Keratinocyte (primary cell): ENCODE measurements around the gene CDC42EP5. TPM values are rescaled to one million over a fixed set of nuclear protein-coding genes. Genes with fewer than 3 reads are reported as not detected.

Experiments used
- DNase-seq: peaks from one replicate; pipeline ENCODE4 v3.0.0-alpha.2; 2011; ENCODE audit warnings: low read depth, missing footprints, low spot score
- FAIRE-seq: peaks from 2 replicates; lab custom pipeline; 2011; peaks lifted over from hg19 to GRCh38; lab: Jason Lieb, UNC
- H2AFZ ChIP-seq: 2 replicates; pipeline ENCODE4 v1.6.0; 2012; ENCODE audit warnings: low read length, control low read depth, inconsistent platforms; ENCODE audit not compliant: control insufficient read depth
- H3K27ac ChIP-seq: 2 replicates; pipeline ENCODE4 v1.5.1; 2011; ENCODE audit warnings: low read length; ENCODE audit not compliant: control insufficient read depth, insufficient read depth
- H3K27me3 ChIP-seq: 3 replicates; pipeline ENCODE4 v1.6.0; 2011; ENCODE audit warnings: low read length; ENCODE audit not compliant: control insufficient read depth, insufficient read depth; ENCODE audit errors: extremely low read depth
- H3K36me3 ChIP-seq, 2 experiments: 2 replicates in 1 of 2; 3 replicates in 1 of 2; pipeline ENCODE4 v1.5.1; 2011; ENCODE audit warnings: low read length in 2 of 2, mild to moderate bottlenecking in 1 of 2; ENCODE audit not compliant: control insufficient read depth in 2 of 2, insufficient read depth in 2 of 2; ENCODE audit errors: extremely low read depth in 1 of 2
- H3K4me1 ChIP-seq: 3 replicates; pipeline ENCODE4 v1.5.1; 2011; ENCODE audit warnings: low read length; ENCODE audit not compliant: control insufficient read depth, insufficient read depth; ENCODE audit errors: extremely low read depth
- H3K4me2 ChIP-seq: 3 replicates; pipeline ENCODE4 v1.6.0; 2011; ENCODE audit warnings: low read depth, low read length; ENCODE audit not compliant: control insufficient read depth, insufficient read depth; ENCODE audit errors: extremely low read depth
- H3K4me3 ChIP-seq, 3 experiments: fragments of 200-600 bp in 1 of 3; sonication (generic) in 1 of 3; 2 replicates in 2 of 3; 3 replicates in 1 of 3; pipeline ENCODE4 v1.5.1; 2011 to 2016; ENCODE audit warnings: low read length in 3 of 3, mild to moderate bottlenecking in 3 of 3, control low read depth in 2 of 3, inconsistent platforms in 1 of 3, low read depth in 1 of 3, mixed read lengths in 1 of 3, mixed run types in 1 of 3, moderate library complexity in 1 of 3; ENCODE audit not compliant: control insufficient read depth in 2 of 3, insufficient read depth in 2 of 3; ENCODE audit errors: extremely low read depth in 1 of 3
- H3K79me2 ChIP-seq: 2 replicates; pipeline ENCODE4 v1.6.0; 2012; ENCODE audit warnings: low read length; ENCODE audit not compliant: control insufficient read depth, insufficient read depth
- H3K9ac ChIP-seq: 3 replicates; pipeline ENCODE4 v1.6.0; 2011; ENCODE audit warnings: low read length; ENCODE audit not compliant: control insufficient read depth, insufficient read depth; ENCODE audit errors: extremely low read depth
- H3K9me1 ChIP-seq: 3 replicates; pipeline ENCODE4 v1.6.0; 2011; ENCODE audit warnings: low read length; ENCODE audit not compliant: control insufficient read depth, insufficient read depth; ENCODE audit errors: extremely low read depth
- H3K9me3 ChIP-seq: 2 replicates; pipeline ENCODE4 v1.5.1; 2012; ENCODE audit warnings: low read depth, low read length; ENCODE audit not compliant: control insufficient read depth
- H4K20me1 ChIP-seq: 3 replicates; pipeline ENCODE4 v1.6.0; 2011; ENCODE audit warnings: low read length; ENCODE audit not compliant: control insufficient read depth, insufficient read depth; ENCODE audit errors: extremely low read depth
- EZH2 ChIP-seq: IDR thresholded peaks from one replicate; pipeline ENCODE4 v1.6.1; 2012; ENCODE audit warnings: inconsistent platforms, mild to moderate bottlenecking, low read length, moderate library complexity
- dilution Hi-C: fragments of 300-500 bp; cut with MboI; formaldehyde crosslinking; loops from one replicate; pipeline ENCODE4 v1.7.0; 2020; ENCODE audit warnings: low sequenced_read_pairs; ENCODE audit not compliant: extremely low pct_ligation_motif_present
- polyA plus RNA-seq, 5 experiments: library from polyadenylated mRNA; depleted of rRNA in 3 of 5; stranded (reverse) in 3 of 5; stranded (forward) in 1 of 5; unstranded in 1 of 5; fragments of >200 nt; gene quantifications; 1 replicate in 1 of 5; 2 replicates in 3 of 5; 3 replicates in 1 of 5; pipeline versions ENCODE4 v1.2.1 to v1.2.3, GENCODE V29; 2011 to 2012; ENCODE audit warnings: missing spikeins in 2 of 5, low read depth in 1 of 5, low replicate concordance in 1 of 5
- TF ChIP-seq, protein P1 (sequence below), 3 experiments: IDR thresholded peaks in 1 of 3; conservative IDR thresholded peaks in 1 of 3; optimal IDR thresholded peaks in 1 of 3; 2 replicates in 2 of 3; 3 replicates in 1 of 3; pipeline versions ENCODE3 to v1.5.1; 2011; ENCODE audit warnings: low read length in 3 of 3, mild to moderate bottlenecking in 3 of 3, moderate library complexity in 2 of 3, control low read depth in 1 of 3, inconsistent platforms in 1 of 3; ENCODE audit not compliant: insufficient read depth in 2 of 3; ENCODE audit errors: extremely low read depth in 1 of 3

The CDC42EP5 gene
- polyA plus RNA-seq, 1 donor (not counting 4 experiments of a cell fraction or from before 2014, with no cell fraction given), result 8.6 TPM

DNA sequence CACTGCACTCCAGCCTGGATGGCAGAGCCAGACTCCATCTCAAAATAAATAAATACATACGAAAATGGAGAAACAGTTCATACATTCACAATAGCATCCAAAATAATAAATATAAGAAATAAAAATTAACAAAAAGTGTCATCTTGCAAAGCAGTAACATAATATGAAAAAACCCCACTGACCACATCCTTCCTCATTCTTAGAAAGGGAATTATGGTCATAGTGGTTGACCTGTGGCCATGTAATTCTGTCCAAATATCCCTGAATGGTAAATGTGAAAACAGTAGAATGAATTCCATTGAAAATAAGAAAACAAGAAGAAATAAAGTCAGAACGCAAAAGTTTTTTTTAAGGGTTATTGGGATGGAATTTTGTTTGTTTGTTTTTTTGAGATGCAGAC lies 7.0 kb upstream of the CDC42EP5 start:
- Histone ChIP-seq H3K4me2 (no peak overlapping the region), H3K4me1 (no peaks in the 10 kb centered on the region), H3K9me1 (no peaks in the 10 kb centered on the region), H3K27me3 (no peaks in the 10 kb centered on the region), H3K79me2 (no peaks in the 10 kb centered on the region), H3K27ac (no peak overlapping the region), H4K20me1 (no peaks in the 10 kb centered on the region), H3K9me3 (no peaks in the 10 kb centered on the region), H3K4me3 (no peak overlapping the region), H3K36me3 (no peaks in the 10 kb centered on the region), H2AFZ (no peak overlapping the region), H3K9ac (no peak overlapping the region)
- TF ChIP-seq, protein P1, sequence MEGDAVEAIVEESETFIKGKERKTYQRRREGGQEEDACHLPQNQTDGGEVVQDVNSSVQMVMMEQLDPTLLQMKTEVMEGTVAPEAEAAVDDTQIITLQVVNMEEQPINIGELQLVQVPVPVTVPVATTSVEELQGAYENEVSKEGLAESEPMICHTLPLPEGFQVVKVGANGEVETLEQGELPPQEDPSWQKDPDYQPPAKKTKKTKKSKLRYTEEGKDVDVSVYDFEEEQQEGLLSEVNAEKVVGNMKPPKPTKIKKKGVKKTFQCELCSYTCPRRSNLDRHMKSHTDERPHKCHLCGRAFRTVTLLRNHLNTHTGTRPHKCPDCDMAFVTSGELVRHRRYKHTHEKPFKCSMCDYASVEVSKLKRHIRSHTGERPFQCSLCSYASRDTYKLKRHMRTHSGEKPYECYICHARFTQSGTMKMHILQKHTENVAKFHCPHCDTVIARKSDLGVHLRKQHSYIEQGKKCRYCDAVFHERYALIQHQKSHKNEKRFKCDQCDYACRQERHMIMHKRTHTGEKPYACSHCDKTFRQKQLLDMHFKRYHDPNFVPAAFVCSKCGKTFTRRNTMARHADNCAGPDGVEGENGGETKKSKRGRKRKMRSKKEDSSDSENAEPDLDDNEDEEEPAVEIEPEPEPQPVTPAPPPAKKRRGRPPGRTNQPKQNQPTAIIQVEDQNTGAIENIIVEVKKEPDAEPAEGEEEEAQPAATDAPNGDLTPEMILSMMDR (optimal IDR thresholded peaks at IDR 0.05 in 1 of 3, IDR thresholded peaks at IDR 0.05 in 1 of 3, conservative IDR thresholded peaks at IDR 0.05 in 1 of 3; ENCODE audit: extremely low read depth in 1 of 3, insufficient read depth in 2 of 3, low read length in 3 of 3), result no peak
- TF ChIP-seq EZH2, result no peak
- FAIRE-seq (no peak), DNase-seq (no peak)
- dilution Hi-C loops, result no loop called here

DNA sequence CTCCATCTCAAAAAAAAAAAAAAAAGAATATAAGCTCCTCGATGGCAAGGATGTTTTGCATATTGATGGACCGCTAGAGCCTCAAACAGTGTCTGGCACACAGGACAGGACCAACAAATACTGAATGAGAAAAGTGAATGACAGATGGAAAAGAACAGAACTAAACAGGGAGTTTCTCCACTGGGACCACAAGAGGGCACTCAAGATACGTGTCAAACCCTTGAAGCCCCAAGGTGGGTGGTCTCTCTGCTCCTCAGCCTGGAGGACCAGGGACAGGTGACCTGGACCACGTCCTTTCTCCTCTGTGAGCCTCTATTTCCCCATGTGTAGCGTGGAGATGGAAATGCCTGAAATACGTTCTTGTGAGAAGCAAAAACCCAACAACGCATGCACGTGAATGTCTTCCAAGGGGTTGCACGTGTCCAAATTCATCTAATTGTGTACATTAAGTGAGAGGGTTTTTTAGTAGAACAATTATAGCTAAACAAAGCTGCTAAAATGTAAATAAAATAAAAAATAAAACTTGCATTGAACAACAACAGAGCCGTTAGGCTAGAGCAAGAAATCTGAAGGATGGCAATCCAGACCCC lies 5.7 kb upstream of the CDC42EP5 start:
- H3K27me3 ChIP-seq, result no peaks in the 10 kb centered on the region
- H3K4me3 ChIP-seq, result no peak overlapping the region
- no peak for DNase-seq
- no peak overlapping the region for H3K27ac ChIP-seq
- H3K4me1 ChIP-seq, result peaks cover 2% of the 10 kb centered on the region
- H4K20me1 ChIP-seq, result no peaks in the 10 kb centered on the region
- no peak for FAIRE-seq
- no peak overlapping the region for H3K4me2 ChIP-seq
- no peak overlapping the region for H3K9ac ChIP-seq
- dilution Hi-C loops, result no loop called here
- no peaks in the 10 kb centered on the region for H3K9me1 ChIP-seq
- no peaks in the 10 kb centered on the region for H3K79me2 ChIP-seq
- no peaks in the 10 kb centered on the region for H3K9me3 ChIP-seq
- TF ChIP-seq EZH2, result no peak
- TF ChIP-seq, protein P1 (optimal IDR thresholded peaks at IDR 0.05 in 1 of 3, IDR thresholded peaks at IDR 0.05 in 1 of 3, conservative IDR thresholded peaks at IDR 0.05 in 1 of 3; ENCODE audit: extremely low read depth in 1 of 3, insufficient read depth in 2 of 3, low read length in 3 of 3), result peak; percentile 55 to 69 (median 68)
- H3K36me3 ChIP-seq, result no peaks in the 10 kb centered on the region
- no peak overlapping the region for H2AFZ ChIP-seq
